Gastroesophageal sphincter (tissue), 3 donors: ENCODE data around the gene AZIN2.

Experiments used
- EP300 ChIP-seq: sonication (generic); formaldehyde crosslinking; IDR thresholded peaks from one replicate; pipeline ENCODE4 v1.6.1; 2017; ENCODE audit warnings: antibody characterized with exemption, mild to moderate bottlenecking
- POLR2A ChIP-seq, 2 donors: fragments of 450-650 bp; IDR thresholded peaks; one replicate each; pipeline ENCODE4 v1.6.1; 2017; ENCODE audit warnings: antibody characterized with exemption in 2 of 2, mild to moderate bottlenecking in 2 of 2, moderate library complexity in 1 of 2
- POLR2AphosphoS5 ChIP-seq: sonication (generic); formaldehyde crosslinking; IDR thresholded peaks from one replicate; pipeline ENCODE4 v1.6.1; 2017; ENCODE audit warnings: antibody characterized with exemption
- TF ChIP-seq, protein P1 (sequence below), 4 experiments: fragments of 200-600 bp in 2 of 4; fragments of 450-650 bp in 2 of 4; sonication (generic) in 1 of 4; IDR thresholded peaks; one replicate each; pipeline ENCODE4 v1.5.1; 2017 to 2019; ENCODE audit warnings: antibody characterized with exemption in 4 of 4, mild to moderate bottlenecking in 2 of 4, moderate library complexity in 2 of 4

DNA sequence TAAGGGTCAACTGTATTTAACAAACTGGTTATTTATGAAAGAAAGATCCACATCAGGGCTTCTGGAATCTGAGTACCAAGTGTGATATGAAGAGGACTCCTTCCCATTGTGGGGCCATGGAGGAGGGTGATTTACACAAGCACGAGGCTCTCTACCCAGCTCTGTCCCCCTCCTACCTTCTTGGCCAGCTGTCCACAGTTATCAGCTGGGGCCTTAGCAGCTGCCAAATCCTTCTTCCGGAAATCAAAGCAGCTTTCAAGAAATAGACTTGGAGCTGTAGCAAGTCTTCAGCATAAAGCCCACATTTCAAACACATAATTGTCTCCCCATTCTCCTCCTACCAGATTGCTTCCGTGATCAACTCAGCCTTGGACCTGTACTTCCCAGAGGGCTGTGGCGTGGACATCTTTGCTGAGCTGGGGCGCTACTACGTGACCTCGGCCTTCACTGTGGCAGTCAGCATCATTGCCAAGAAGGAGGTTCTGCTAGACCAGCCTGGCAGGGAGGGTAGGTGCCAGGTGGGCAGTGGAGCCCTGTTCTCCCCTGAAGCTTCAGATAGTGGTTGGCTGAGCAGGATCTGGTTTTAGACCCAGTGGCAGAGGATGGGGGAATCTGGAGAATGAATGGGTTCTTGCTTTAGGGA, 15.5 kb downstream of the AZIN2 start:
- TF ChIP-seq EP300 = no peak
- TF ChIP-seq POLR2A (IDR thresholded peaks at IDR 0.05) = no peak
- TF ChIP-seq, protein P1, sequence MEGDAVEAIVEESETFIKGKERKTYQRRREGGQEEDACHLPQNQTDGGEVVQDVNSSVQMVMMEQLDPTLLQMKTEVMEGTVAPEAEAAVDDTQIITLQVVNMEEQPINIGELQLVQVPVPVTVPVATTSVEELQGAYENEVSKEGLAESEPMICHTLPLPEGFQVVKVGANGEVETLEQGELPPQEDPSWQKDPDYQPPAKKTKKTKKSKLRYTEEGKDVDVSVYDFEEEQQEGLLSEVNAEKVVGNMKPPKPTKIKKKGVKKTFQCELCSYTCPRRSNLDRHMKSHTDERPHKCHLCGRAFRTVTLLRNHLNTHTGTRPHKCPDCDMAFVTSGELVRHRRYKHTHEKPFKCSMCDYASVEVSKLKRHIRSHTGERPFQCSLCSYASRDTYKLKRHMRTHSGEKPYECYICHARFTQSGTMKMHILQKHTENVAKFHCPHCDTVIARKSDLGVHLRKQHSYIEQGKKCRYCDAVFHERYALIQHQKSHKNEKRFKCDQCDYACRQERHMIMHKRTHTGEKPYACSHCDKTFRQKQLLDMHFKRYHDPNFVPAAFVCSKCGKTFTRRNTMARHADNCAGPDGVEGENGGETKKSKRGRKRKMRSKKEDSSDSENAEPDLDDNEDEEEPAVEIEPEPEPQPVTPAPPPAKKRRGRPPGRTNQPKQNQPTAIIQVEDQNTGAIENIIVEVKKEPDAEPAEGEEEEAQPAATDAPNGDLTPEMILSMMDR (IDR thresholded peaks at IDR 0.05) = no peak
- TF ChIP-seq POLR2AphosphoS5 = no peak
